OCI-LY1 (cell line): ENCODE results near the gene IL4R.

ENCODE experiments used
- H2AFZ ChIP-seq: fragments of 200-600 bp; sonication (generic), shearing (Covaris generic); 2 replicates; pipeline ENCODE4 v1.6.0; 2014; ENCODE audit warnings: antibody characterized with exemption, mild to moderate bottlenecking, low read length
- H3F3A ChIP-seq: fragments of 200-600 bp; sonication (generic), shearing (Covaris generic); 2 replicates; pipeline ENCODE4 v1.6.0; 2014; ENCODE audit warnings: mild to moderate bottlenecking, antibody characterized with exemption, low read length, moderate library complexity; ENCODE audit not compliant: insufficient read depth
- H3K27ac ChIP-seq: fragments of 200-600 bp; sonication (generic); 2 replicates; pipeline ENCODE4 v1.5.1; 2014; ENCODE audit warnings: low read length, mixed run types, mild to moderate bottlenecking, low read depth; ENCODE audit not compliant: poor library complexity, severe bottlenecking
- H3K27me3 ChIP-seq: fragments of 200-600 bp; sonication (generic); 2 replicates; pipeline ENCODE4 v1.6.0; 2014; ENCODE audit warnings: antibody characterized with exemption, mild to moderate bottlenecking, low read length, moderate library complexity; ENCODE audit not compliant: insufficient read depth
- H3K36me3 ChIP-seq: fragments of 200-600 bp; sonication (generic); 2 replicates; pipeline ENCODE4 v1.6.1; 2014; ENCODE audit warnings: mild to moderate bottlenecking, antibody characterized with exemption, low read length, moderate library complexity, mixed read lengths; ENCODE audit not compliant: insufficient read depth
- H3K4me1 ChIP-seq: fragments of 200-600 bp; sonication (generic); 2 replicates; pipeline ENCODE4 v1.5.1; 2014; ENCODE audit warnings: mild to moderate bottlenecking, low read length, moderate library complexity; ENCODE audit not compliant: insufficient read depth, severe bottlenecking
- H3K4me2 ChIP-seq: fragments of 200-600 bp; sonication (generic), shearing (Covaris generic); 2 replicates; pipeline ENCODE4 v1.6.1; 2014; ENCODE audit warnings: low read length
- H3K4me3 ChIP-seq: fragments of 200-600 bp; sonication (generic); 2 replicates; pipeline ENCODE4 v1.5.1; 2014; ENCODE audit warnings: low read length, low read depth, mild to moderate bottlenecking, mixed read lengths; ENCODE audit not compliant: poor library complexity, severe bottlenecking
- H3K79me2 ChIP-seq: fragments of 200-600 bp; shearing (Covaris generic); 2 replicates; pipeline ENCODE4 v1.6.1; 2016; ENCODE audit warnings: mixed run types, low read length, mixed read lengths; ENCODE audit not compliant: insufficient read depth
- H3K9ac ChIP-seq: fragments of 200-600 bp; sonication (generic), shearing (Covaris generic); 2 replicates; pipeline ENCODE4 v1.6.1; 2014; ENCODE audit warnings: mild to moderate bottlenecking, low read length, mixed read lengths
- H3K9me2 ChIP-seq: fragments of 200-600 bp; sonication (generic), shearing (Covaris generic); 2 replicates; pipeline ENCODE4 v1.6.1; 2014; ENCODE audit warnings: low read depth, mild to moderate bottlenecking, low read length, mixed read lengths
- H3K9me3 ChIP-seq: fragments of 200-600 bp; shearing (Covaris generic); 2 replicates; pipeline ENCODE4 v1.6.1; 2014; ENCODE audit warnings: low read length, mixed read lengths
- H4K20me1 ChIP-seq: fragments of 200-600 bp; sonication (generic), shearing (Covaris generic); 2 replicates; pipeline ENCODE4 v1.6.0; 2016; ENCODE audit warnings: mild to moderate bottlenecking, low read length; ENCODE audit not compliant: insufficient read depth
- CTCF ChIP-seq: fragments of 200-600 bp; sonication (generic), shearing (Covaris generic); IDR thresholded peaks from 2 replicates; pipeline ENCODE4 v1.5.1; 2017; ENCODE audit warnings: mild to moderate bottlenecking, antibody characterized with exemption, low read length, moderate library complexity, mixed read lengths
- EZH2 ChIP-seq: fragments of 200-600 bp; sonication (generic), shearing (Covaris generic); IDR thresholded peaks from 2 replicates; pipeline ENCODE4 v1.8.0; 2017; ENCODE audit warnings: borderline replicate concordance, mixed run types, mild to moderate bottlenecking, antibody characterized with exemption, low read length, moderate library complexity, mixed read lengths

IL4R gene

GRCh38 chr16:27323781-27324561, 10.2 kb downstream of the IL4R start:
- no peaks in the 10 kb centered on the region for H3K9me3 ChIP-seq
- no peak overlapping the region for H3K4me3 ChIP-seq
- no peaks in the 10 kb centered on the region for H3F3A ChIP-seq
- no peaks in the 10 kb centered on the region for H4K20me1 ChIP-seq
- peaks cover 17% of the 10 kb centered on the region for H3K36me3 ChIP-seq
- no peak overlapping the region for H3K9ac ChIP-seq
- peaks cover 37% of the 10 kb centered on the region for H3K4me1 ChIP-seq
- no peak overlapping the region for H2AFZ ChIP-seq
- TF ChIP-seq EZH2, result no peak
- no peak for TF ChIP-seq CTCF
- H3K4me2 ChIP-seq, result no peak overlapping the region
- no peak overlapping the region for H3K27ac ChIP-seq
- H3K9me2 ChIP-seq, result no peaks in the 10 kb centered on the region
- peaks cover 70% of the 10 kb centered on the region for H3K79me2 ChIP-seq
- no peaks in the 10 kb centered on the region for H3K27me3 ChIP-seq

- Histone ChIP-seq H3K79me2 (peaks cover 62% of the 10 kb centered on the region), H3K9me3 (no peaks in the 10 kb centered on the region), H3K9me2 (no peaks in the 10 kb centered on the region), H3K9ac (no peak overlapping the region), H3K4me3 (no peak overlapping the region), H3K27me3 (no peaks in the 10 kb centered on the region), H3K36me3 (peaks cover 19% of the 10 kb centered on the region), H3K4me2 (no peak overlapping the region), H3F3A (no peaks in the 10 kb centered on the region), H3K4me1 (peaks cover 28% of the 10 kb centered on the region), H2AFZ (no peak overlapping the region), H3K27ac (no peak overlapping the region), H4K20me1 (no peaks in the 10 kb centered on the region)
- TF ChIP-seq EZH2, result no peak
- no peak for TF ChIP-seq CTCF
Measured at GRCh38 chr16:27324851-27325301, 11.1 kb downstream of the IL4R start.

GRCh38 chr16:27325736-27326135, 12.0 kb downstream of the IL4R start:
- no peak overlapping the region for H3K27ac ChIP-seq

More at GRCh38 chr16:27325736-27326135, 12.0 kb downstream of the IL4R start:
- no peak overlapping the region for H2AFZ ChIP-seq
- no peaks in the 10 kb centered on the region for H3K27me3 ChIP-seq
- no peak overlapping the region for H3K4me2 ChIP-seq
- H4K20me1 ChIP-seq, result no peaks in the 10 kb centered on the region
- TF ChIP-seq EZH2 (no peak), CTCF (no peak)
- peaks cover 23% of the 10 kb centered on the region for H3K36me3 ChIP-seq
- H3K79me2 ChIP-seq, result peaks cover 57% of the 10 kb centered on the region
- H3K9me2 ChIP-seq, result no peaks in the 10 kb centered on the region
- H3F3A ChIP-seq, result no peaks in the 10 kb centered on the region
- H3K4me3 ChIP-seq, result no peak overlapping the region
- no peak overlapping the region for H3K9ac ChIP-seq
- H3K9me3 ChIP-seq, result no peaks in the 10 kb centered on the region
- peaks cover 27% of the 10 kb centered on the region for H3K4me1 ChIP-seq
